ENCODE data around the gene COBL.

- TF ChIP-seq CTCF (IDR thresholded peaks at IDR 0.05) (no peak), POLR2A (IDR thresholded peaks at IDR 0.05) (no peak)
Observed at GRCh38 chr7:50980411-50980810, 336.2 kb downstream of the COBL start.

All from right lobe of liver (tissue), 4 donors.